HG03045 (cell line): ENCODE data around the gene GPHN.
"Not testable (repeated sequence)": the region's sequence is repeated elsewhere in the genome, so short reads cannot be mapped to it uniquely, and the experiment has no call there.

Experiments used
- ATAC-seq: cut with Tn5 transposase; IDR thresholded peaks from one replicate; pipeline ENCODE4 v1.9.1; 2021; ENCODE audit warnings: mild to moderate bottlenecking, moderate library complexity; ENCODE audit not compliant: unreplicated experiment

The GPHN gene

GRCh38 chr14:67016856-67017255 is 508.9 kb downstream of the GPHN start:
- ATAC-seq = no peak

GRCh38 chr14:67018720-67019119 is 510.8 kb downstream of the GPHN start:
- ATAC-seq = no peak

GRCh38 chr14:67019796-67020195 is 511.8 kb downstream of the GPHN start:
- ATAC-seq = no peak

- ATAC-seq = no peak
These were observed 524.2 kb downstream of the GPHN start for GRCh38 chr14:67031920-67032774.

GRCh38 chr14:67045440-67045839 is 537.5 kb downstream of the GPHN start:
- ATAC-seq = no peak

- no peak for ATAC-seq
These were observed 542.9 kb downstream of the GPHN start for GRCh38 chr14:67050896-67051295.

- no peak for ATAC-seq
These were observed 548.7 kb downstream of the GPHN start for GRCh38 chr14:67056684-67057083.

GRCh38 chr14:67059596-67059995 is 551.6 kb downstream of the GPHN start:
- no peak for ATAC-seq

- no peak for ATAC-seq
These were observed 552.6 kb downstream of the GPHN start for GRCh38 chr14:67060546-67060945.

GRCh38 chr14:67067070-67067814 is 559.3 kb downstream of the GPHN start:
- not testable (repeated sequence) for ATAC-seq

- ATAC-seq = no peak
These were observed 560.3 kb downstream of the GPHN start for GRCh38 chr14:67068251-67068650.

GRCh38 chr14:67071506-67071905 is 563.6 kb downstream of the GPHN start:
- ATAC-seq = no peak

GRCh38 chr14:67077921-67078320 is 570.0 kb downstream of the GPHN start:
- ATAC-seq = no peak

GRCh38 chr14:67079846-67080245 is 571.9 kb downstream of the GPHN start:
- no peak for ATAC-seq

GRCh38 chr14:67108230-67108629 is 600.3 kb downstream of the GPHN start:
- ATAC-seq = no peak

GRCh38 chr14:67111022-67111421 is 603.1 kb downstream of the GPHN start:
- no peak for ATAC-seq

- ATAC-seq = no peak
These were observed 604.4 kb downstream of the GPHN start for GRCh38 chr14:67112344-67112743.

- no peak for ATAC-seq
These were observed 619.2 kb downstream of the GPHN start for GRCh38 chr14:67127174-67127573.

- ATAC-seq = no peak
These were observed 621.8 kb downstream of the GPHN start for GRCh38 chr14:67129768-67130167.

- no peak for ATAC-seq
These were observed 623.7 kb downstream of the GPHN start for GRCh38 chr14:67131691-67132090.

- ATAC-seq = no peak
These were observed 625.2 kb downstream of the GPHN start for GRCh38 chr14:67133144-67133543.
